A549 (cell line): ENCODE measurements around the gene EPN2. TPM values are rescaled to one million over a fixed set of nuclear protein-coding genes. Genes with fewer than 3 reads are reported as not detected.

Experiments
- ATAC-seq, 2 experiments: fragments of 200-7000 bp in 1 of 2; fragments of >200 bp in 1 of 2; cut with Nextera tagmentation in 1 of 2; cut with Tn5 transposase in 1 of 2; 3 replicates each; pipeline versions ENCODE4 v1.8.0 to v1.9.1; 2018 to 2020; ENCODE audit warnings: mild to moderate bottlenecking in 1 of 2, moderate library complexity in 1 of 2
- CTCF ChIA-PET: fragments of 300-600 bp; sonication (Branson Sonifier 250); formaldehyde crosslinking; extraction: SDS; loops from one replicate; lab custom pipeline; 2021; ENCODE audit warnings: antibody characterized with exemption, inconsistent platforms; lab: Yijun Ruan, JAX
- POLR2A ChIA-PET: fragments of 350-600 bp; formaldehyde crosslinking; extraction: SDS; loops from one replicate; lab custom pipeline; 2021; ENCODE audit warnings: antibody characterized with exemption, inconsistent platforms; lab: Yijun Ruan, JAX
- DNase-seq, 2 experiments: peaks; one replicate each; pipeline versions ENCODE4 v3.0.0 to v3.0.0-alpha.2; 2011 to 2016; ENCODE audit warnings: low read depth in 1 of 2, low spot score in 1 of 2
- FAIRE-seq: peaks from 2 replicates; lab custom pipeline; 2011; peaks lifted over from hg19 to GRCh38; lab: Jason Lieb, UNC
- H3K27ac ChIP-seq, 2 experiments: fragments of >200 bp; sonication (Bioruptor Twin); formaldehyde crosslinking; 3 replicates each; pipeline ENCODE4 v1.5.1; 2016 to 2017
- H3K4me1 ChIP-seq: fragments of >200 bp; sonication (Bioruptor Twin); formaldehyde crosslinking; 3 replicates; pipeline ENCODE4 v1.6.1; 2016
- H3K4me2 ChIP-seq: fragments of >200 bp; sonication (Bioruptor Twin); formaldehyde crosslinking; 3 replicates; pipeline ENCODE4 v1.6.1; 2016
- H3K4me3 ChIP-seq: fragments of >200 bp; sonication (Bioruptor Twin); formaldehyde crosslinking; 3 replicates; pipeline ENCODE4 v1.5.1; 2016
- H3K9me3 ChIP-seq: fragments of >200 bp; sonication (Bioruptor Twin); formaldehyde crosslinking; 3 replicates; pipeline ENCODE4 v1.6.1; 2016
- BHLHE40 ChIP-seq: IDR thresholded peaks from 2 replicates; pipeline ENCODE4 v1.6.1; 2012; ENCODE audit warnings: low read depth, low read length, inconsistent platforms
- CBX2 ChIP-seq: fragments of 200-600 bp; sonication (generic); IDR thresholded peaks from 2 replicates; pipeline ENCODE4 v1.6.1; 2016; ENCODE audit warnings: low read depth, mild to moderate bottlenecking, borderline replicate concordance
- CBX8 ChIP-seq: fragments of 200-600 bp; sonication (generic); IDR thresholded peaks from 2 replicates; pipeline ENCODE4 v1.6.1; 2016
- EHMT2 ChIP-seq: fragments of 200-600 bp; sonication (generic); IDR thresholded peaks from 2 replicates; pipeline ENCODE4 v1.6.1; 2016; ENCODE audit warnings: antibody characterized with exemption, low read depth, mild to moderate bottlenecking, moderate library complexity
- EP300 ChIP-seq, 2 experiments: fragments of >200 bp; sonication (Bioruptor Twin); formaldehyde crosslinking; IDR thresholded peaks; 2 replicates in 1 of 2; 3 replicates in 1 of 2; pipeline ENCODE4 v1.6.1; 2016 to 2017
- ESRRA ChIP-seq: fragments of 150-350 bp; IDR thresholded peaks from 2 replicates; pipeline ENCODE4 v1.6.1; 2014; ENCODE audit warnings: mild to moderate bottlenecking, low read length, borderline replicate concordance
- FOSB ChIP-seq: fragments of 250-450 bp; sonication (Bioruptor Pico); IDR thresholded peaks from 2 replicates; pipeline ENCODE4 v1.5.0; 2020; ENCODE audit warnings: mild to moderate bottlenecking, moderate library complexity
- FOSL2 ChIP-seq, 2 experiments: fragments of 450-650 bp in 1 of 2; fragments of >200 bp in 1 of 2; sonication (Bioruptor Twin) in 1 of 2; formaldehyde crosslinking; IDR thresholded peaks; 2 replicates each; pipeline versions ENCODE4 v1.5.0 to v1.6.1; 2016 to 2020; ENCODE audit warnings: mild to moderate bottlenecking in 1 of 2, moderate library complexity in 1 of 2
- FOXS1 ChIP-seq: fragments of 250-450 bp; sonication (Bioruptor Pico); IDR thresholded peaks from 2 replicates; pipeline ENCODE4 v1.5.0; 2020; ENCODE audit warnings: mild to moderate bottlenecking, moderate library complexity
- GATA3 ChIP-seq: IDR thresholded peaks from 2 replicates; pipeline ENCODE4 v1.6.1; 2012; ENCODE audit warnings: borderline replicate concordance
- HOXA7 ChIP-seq: fragments of 250-450 bp; sonication (Bioruptor Pico); IDR thresholded peaks from 2 replicates; pipeline ENCODE4 v1.5.0; 2020; ENCODE audit warnings: mild to moderate bottlenecking, moderate library complexity
- JUN ChIP-seq, 2 experiments: fragments of >200 bp; sonication (Bioruptor Twin); formaldehyde crosslinking; IDR thresholded peaks; 2 replicates in 1 of 2; 3 replicates in 1 of 2; pipeline ENCODE4 v1.6.1; 2016 to 2017
- KDM5A ChIP-seq: fragments of 200-600 bp; sonication (generic); IDR thresholded peaks from 2 replicates; pipeline ENCODE4 v1.6.1; 2016; ENCODE audit warnings: antibody characterized with exemption, mild to moderate bottlenecking
- MAFK ChIP-seq: fragments of 450-650 bp; IDR thresholded peaks from 2 replicates; pipeline ENCODE4 v1.6.1; 2014; ENCODE audit not compliant: partially characterized antibody
- MAZ ChIP-seq: fragments of 150-350 bp; IDR thresholded peaks from 2 replicates; pipeline ENCODE4 v1.6.1; 2014; ENCODE audit warnings: antibody characterized with exemption, low read depth, low read length, borderline replicate concordance
- MYC ChIP-seq: IDR thresholded peaks from 2 replicates; pipeline ENCODE4 v1.6.1; 2012; ENCODE audit warnings: mild to moderate bottlenecking, inconsistent platforms, low read length, improper control_type of control experiment, borderline replicate concordance
- NFE2L2 ChIP-seq: fragments of 150-350 bp; conservative IDR thresholded peaks from 2 replicates; pipeline ENCODE4 v1.6.1; 2014; ENCODE audit warnings: low read length
- NPAS2 ChIP-seq: fragments of 250-450 bp; sonication (Bioruptor Pico); IDR thresholded peaks from 2 replicates; pipeline ENCODE4 v1.8.0; 2022; ENCODE audit warnings: mild to moderate bottlenecking, moderate library complexity, borderline replicate concordance
- POLR2A ChIP-seq: IDR thresholded peaks from 2 replicates; pipeline ENCODE4 v1.6.1; 2012; ENCODE audit warnings: mild to moderate bottlenecking, low read length
- POLR2AphosphoS2 ChIP-seq: conservative IDR thresholded peaks from 2 replicates; pipeline ENCODE4 v1.6.1; 2012; ENCODE audit warnings: low read length, improper control_type of control experiment, inconsistent platforms
- RARB ChIP-seq: fragments of 250-450 bp; sonication (Bioruptor Pico); IDR thresholded peaks from 2 replicates; pipeline ENCODE4 v1.8.0; 2021; ENCODE audit warnings: mild to moderate bottlenecking, moderate library complexity
- RFX5 ChIP-seq: fragments of 450-650 bp; IDR thresholded peaks from 2 replicates; pipeline ENCODE4 v1.7.1; 2014; ENCODE audit warnings: antibody characterized with exemption, mild to moderate bottlenecking, moderate library complexity
- RNF2 ChIP-seq: fragments of 200-600 bp; sonication (generic); IDR thresholded peaks from 2 replicates; pipeline ENCODE4 v1.6.1; 2016; ENCODE audit warnings: low read depth, mild to moderate bottlenecking, antibody characterized with exemption, moderate library complexity, borderline replicate concordance
- SMC3 ChIP-seq: fragments of >200 bp; sonication (Bioruptor Twin); formaldehyde crosslinking; IDR thresholded peaks from 3 replicates; pipeline ENCODE4 v1.6.1; 2018; ENCODE audit warnings: inconsistent platforms
- TFCP2L1 ChIP-seq: fragments of 250-450 bp; sonication (Bioruptor Pico); IDR thresholded peaks from 2 replicates; pipeline ENCODE4 v1.5.0; 2021; ENCODE audit warnings: mild to moderate bottlenecking
- TP53 ChIP-seq: fragments of 250-450 bp; sonication (Bioruptor Pico); IDR thresholded peaks from 2 replicates; pipeline ENCODE4 v1.5.0; 2021; ENCODE audit warnings: mild to moderate bottlenecking, moderate library complexity
- ZSCAN20 ChIP-seq: fragments of 250-450 bp; sonication (Bioruptor Pico); IDR thresholded peaks from 2 replicates; pipeline ENCODE4 v1.8.0; 2022; ENCODE audit warnings: mild to moderate bottlenecking, moderate library complexity
- WGBS: methylation state at CpG from one replicate; pipeline ENCODE4 v1.1.6; 2017; ENCODE audit errors: missing lambda C conversion rate; 5-methylcytosine and 5-hydroxymethylcytosine counted together
- polyA plus RNA-seq, 4 experiments: library from polyadenylated mRNA; depleted of rRNA in 3 of 4; stranded (reverse); fragments of >200 nt; fragmentation: RNase III in 1 of 4; extraction: RNeasy Plus Mini Kit Qiagen cat#74134 plus additional on column Dnase treatment in 1 of 4; gene quantifications; 2 replicates in 3 of 4; 3 replicates in 1 of 4; pipeline ENCODE4 v1.2.3, GENCODE V29; 2011 to 2017
- TF ChIP-seq, protein P1 (sequence below): fragments of 450-650 bp; IDR thresholded peaks from 2 replicates; pipeline ENCODE4 v1.6.1; 2014; ENCODE audit warnings: antibody characterized with exemption
- TF ChIP-seq, protein P2 (sequence below): fragments of >200 bp; sonication (Bioruptor Twin); formaldehyde crosslinking; IDR thresholded peaks from 3 replicates; pipeline ENCODE4 v1.6.1; 2016
- TF ChIP-seq, protein P3 (sequence below): fragments of >200 bp; sonication (Bioruptor Twin); formaldehyde crosslinking; IDR thresholded peaks from 2 replicates; pipeline ENCODE4 v1.6.1; 2016
- TF ChIP-seq, protein P4 (sequence below): IDR thresholded peaks from 2 replicates; pipeline ENCODE4 v1.6.1; 2012

Gene EPN2
- polyA plus RNA-seq, 2 of the 4 experiments (the other 2 are of a cell fraction), result 32.1 to 33.8 TPM

DNA sequence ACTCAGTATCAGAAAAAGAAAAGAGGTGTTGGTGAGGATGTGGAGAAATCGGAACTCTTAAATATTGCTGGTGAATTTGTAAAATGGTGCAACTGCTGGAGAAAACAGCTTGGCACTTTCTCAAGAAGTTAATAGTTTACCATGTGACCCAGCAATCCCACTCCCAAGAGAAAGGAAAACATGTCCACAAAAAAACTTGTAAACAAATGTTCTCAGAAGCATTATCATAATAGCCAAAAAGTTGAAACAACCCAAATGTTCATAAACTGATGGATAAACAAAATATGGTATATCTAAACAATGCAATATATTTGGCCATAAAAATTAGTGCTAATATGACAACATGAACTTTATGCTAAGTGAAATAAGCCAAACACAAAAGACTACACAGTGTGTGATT, 138.6 kb downstream of the EPN2 start:
- H3K27ac ChIP-seq, result no peak overlapping the region

DNA sequence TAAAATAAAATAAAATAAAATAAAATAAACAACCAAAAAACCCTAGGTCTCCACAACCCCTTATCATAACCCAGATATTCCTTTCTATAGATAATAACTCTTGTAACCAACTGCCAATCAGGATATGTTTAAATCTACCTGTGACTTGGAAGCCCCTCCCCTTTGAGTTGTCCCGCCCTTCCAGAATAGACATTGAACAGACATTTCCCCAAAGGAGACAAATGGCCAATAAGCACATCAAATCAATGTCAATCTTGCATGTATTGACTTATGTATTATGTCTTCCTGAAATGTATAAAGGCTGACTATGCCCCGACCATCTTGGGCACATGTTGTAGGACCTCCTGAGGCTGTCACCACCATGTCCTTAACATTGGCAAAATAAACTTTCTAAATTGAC, 139.6 kb downstream of the EPN2 start:
- no peak for ATAC-seq
- ChIA-PET POLR2A (interaction anchor here (0.9 to 2.2 kb wide), 13 partner anchors 7 to 389 kb away, joined by 3 to 45 read pairs (median 7); partner anchors contain the start of genes B9D1 and MFAP4), CTCF (interaction anchor here (1.8 to 12.3 kb wide), 3 partner anchors 12 to 390 kb away, joined by 12 to 148 read pairs (median 59); partner anchors contain the start of gene B9D1)
- H3K4me2 ChIP-seq, result peak overlapping the region; percentile 90
- H3K9me3 ChIP-seq, result no peaks in the 10 kb centered on the region
- no peak for DNase-seq
- H3K4me1 ChIP-seq, result peaks cover 16% of the 10 kb centered on the region
- peak overlapping the region; percentile 65 for H3K4me3 ChIP-seq
- WGBS, result 0% methylated on average over 2 of the region's 2 CpGs
- FAIRE-seq, result no peak
- H3K27ac ChIP-seq, result peak overlapping the region; percentile 90 to 91
- no peak for TF ChIP-seq TFCP2L1
- TF ChIP-seq KDM5A, result no peak

More for the DNA sequence above, 138.6 kb downstream of the EPN2 start:
- Histone ChIP-seq H3K4me3 (no peak overlapping the region), H3K4me1 (peaks cover 16% of the 10 kb centered on the region), H3K4me2 (no peak overlapping the region), H3K9me3 (no peaks in the 10 kb centered on the region)
- TF ChIP-seq FOXS1 (CRISPR knock-in tag) (no peak), RNF2 (no peak), BHLHE40 (no peak), NFE2L2 (no peak), FOSL2 (IDR thresholded peaks at IDR 0.05) (no peak), FOSL2 (CRISPR knock-in tag; IDR thresholded peaks at IDR 0.05) (no peak), FOSB (CRISPR knock-in tag) (no peak), CBX8 (no peak), NPAS2 (CRISPR knock-in tag) (no peak), GATA3 (no peak), SMC3 (no peak), MYC (no peak), RFX5 (no peak), POLR2A (no peak), ESRRA (no peak), EHMT2 (no peak), MAFK (no peak)
- TF ChIP-seq, protein P1, sequence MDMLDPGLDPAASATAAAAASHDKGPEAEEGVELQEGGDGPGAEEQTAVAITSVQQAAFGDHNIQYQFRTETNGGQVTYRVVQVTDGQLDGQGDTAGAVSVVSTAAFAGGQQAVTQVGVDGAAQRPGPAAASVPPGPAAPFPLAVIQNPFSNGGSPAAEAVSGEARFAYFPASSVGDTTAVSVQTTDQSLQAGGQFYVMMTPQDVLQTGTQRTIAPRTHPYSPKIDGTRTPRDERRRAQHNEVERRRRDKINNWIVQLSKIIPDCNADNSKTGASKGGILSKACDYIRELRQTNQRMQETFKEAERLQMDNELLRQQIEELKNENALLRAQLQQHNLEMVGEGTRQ, result no peak
- TF ChIP-seq, protein P2, sequence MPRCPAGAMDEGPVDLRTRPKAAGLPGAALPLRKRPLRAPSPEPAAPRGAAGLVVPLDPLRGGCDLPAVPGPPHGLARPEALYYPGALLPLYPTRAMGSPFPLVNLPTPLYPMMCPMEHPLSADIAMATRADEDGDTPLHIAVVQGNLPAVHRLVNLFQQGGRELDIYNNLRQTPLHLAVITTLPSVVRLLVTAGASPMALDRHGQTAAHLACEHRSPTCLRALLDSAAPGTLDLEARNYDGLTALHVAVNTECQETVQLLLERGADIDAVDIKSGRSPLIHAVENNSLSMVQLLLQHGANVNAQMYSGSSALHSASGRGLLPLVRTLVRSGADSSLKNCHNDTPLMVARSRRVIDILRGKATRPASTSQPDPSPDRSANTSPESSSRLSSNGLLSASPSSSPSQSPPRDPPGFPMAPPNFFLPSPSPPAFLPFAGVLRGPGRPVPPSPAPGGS, result no peak
- TF ChIP-seq, protein P3, sequence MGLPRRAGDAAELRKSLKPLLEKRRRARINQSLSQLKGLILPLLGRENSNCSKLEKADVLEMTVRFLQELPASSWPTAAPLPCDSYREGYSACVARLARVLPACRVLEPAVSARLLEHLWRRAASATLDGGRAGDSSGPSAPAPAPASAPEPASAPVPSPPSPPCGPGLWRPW, result no peak
- CTCF ChIA-PET, result interaction anchor here (1.1 to 12.3 kb wide), 3 partner anchors 10 to 71 kb away, joined by 3 to 148 read pairs (median 20); partner anchors contain the start of gene B9D1
- DNase-seq (no peak), ATAC-seq (no peak), FAIRE-seq (peak; percentile 39)
- POLR2A ChIA-PET, result no interaction called here
- 90% methylated on average over 1 of the region's 1 CpG for WGBS

DNA sequence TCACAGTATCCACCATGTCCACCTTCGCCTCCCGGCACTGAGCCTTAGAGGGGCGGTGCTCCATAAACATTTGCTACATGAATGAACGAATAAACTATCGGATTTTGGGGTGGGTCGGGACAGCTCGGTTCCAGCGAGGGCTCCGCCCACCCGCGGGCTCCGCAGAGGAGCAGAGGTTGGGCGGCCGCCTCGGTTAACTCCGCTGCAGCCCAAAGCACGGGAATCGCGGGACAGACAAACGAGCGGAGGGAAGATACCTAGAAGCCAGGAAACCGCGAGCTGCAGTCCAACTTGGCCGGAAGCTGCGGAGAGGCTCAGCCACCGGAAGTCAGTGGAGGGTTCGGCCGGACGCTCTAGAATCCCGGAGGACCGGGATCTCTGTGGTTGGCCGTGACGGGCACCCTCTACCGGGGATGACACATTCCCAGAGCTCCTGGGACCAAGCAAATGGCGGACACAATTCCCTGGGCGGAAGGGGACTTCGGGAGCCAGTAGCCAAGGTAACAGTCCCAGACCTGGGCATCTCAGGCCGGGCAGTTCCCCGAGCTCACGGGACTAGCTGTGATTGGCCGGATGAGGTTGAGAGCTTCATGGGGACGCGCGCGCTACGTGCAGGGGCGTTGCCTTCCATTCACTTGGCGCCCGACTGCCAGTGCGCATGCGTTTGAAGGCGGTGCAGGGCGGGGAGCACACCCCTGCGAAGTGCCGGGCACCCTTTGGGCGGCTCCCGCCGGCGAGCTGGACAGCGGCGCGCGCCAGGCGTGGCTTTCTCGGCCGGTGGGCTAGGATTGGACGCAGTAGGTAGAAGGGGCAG, 140.6 kb downstream of the EPN2 start:
- peak overlapping the region; percentile 80 for H3K4me3 ChIP-seq
- peak overlapping the region; percentile 90 for H3K4me2 ChIP-seq
- ATAC-seq (peak; percentile 90 to 95), DNase-seq (peak; percentile 100), FAIRE-seq (peak; percentile 97)
- WGBS, result under 1% methylated on average over 44 of the region's 67 CpGs
- H3K27ac ChIP-seq, result peak overlapping the region; percentile 91 to 92
- no peaks in the 10 kb centered on the region for H3K9me3 ChIP-seq
- ChIA-PET CTCF (interaction anchor here (0.5 to 12.3 kb wide), 13 partner anchors 9 to 1694 kb away, joined by 3 to 148 read pairs (median 3); partner anchors contain the start of gene B9D1), POLR2A (interaction anchor here (0.6 to 2.2 kb wide), 29 partner anchors 8 to 490 kb away, joined by 3 to 45 read pairs (median 4); partner anchors contain the start of genes ALDH3A1, ALDH3A2, B9D1 and MFAP4)
- peaks cover 16% of the 10 kb centered on the region for H3K4me1 ChIP-seq
- TF ChIP-seq MAZ (no peak), HOXA7 (CRISPR knock-in tag) (no peak), POLR2A (peak; percentile 52; the same call in 1 of the 2 replicates), NPAS2 (CRISPR knock-in tag) (no peak), MYC (peak; percentile 60), FOXS1 (CRISPR knock-in tag) (0 out of 2 replicates have a peak, but pooled peaks have one; percentile 15), RARB (no peak), TP53 (CRISPR knock-in tag) (no peak), FOSL2 (IDR thresholded peaks at IDR 0.05) (no peak), FOSL2 (CRISPR knock-in tag; IDR thresholded peaks at IDR 0.05) (peak; percentile 76), ZSCAN20 (CRISPR knock-in tag) (no peak), JUN (IDR thresholded peaks at IDR 0.05) (peak; percentile 88 to 89; a peak in 4 of 5 replicates), POLR2AphosphoS2 (no peak), EP300 (IDR thresholded peaks at IDR 0.05) (no peak), CBX2 (no peak)
- TF ChIP-seq, protein P4, sequence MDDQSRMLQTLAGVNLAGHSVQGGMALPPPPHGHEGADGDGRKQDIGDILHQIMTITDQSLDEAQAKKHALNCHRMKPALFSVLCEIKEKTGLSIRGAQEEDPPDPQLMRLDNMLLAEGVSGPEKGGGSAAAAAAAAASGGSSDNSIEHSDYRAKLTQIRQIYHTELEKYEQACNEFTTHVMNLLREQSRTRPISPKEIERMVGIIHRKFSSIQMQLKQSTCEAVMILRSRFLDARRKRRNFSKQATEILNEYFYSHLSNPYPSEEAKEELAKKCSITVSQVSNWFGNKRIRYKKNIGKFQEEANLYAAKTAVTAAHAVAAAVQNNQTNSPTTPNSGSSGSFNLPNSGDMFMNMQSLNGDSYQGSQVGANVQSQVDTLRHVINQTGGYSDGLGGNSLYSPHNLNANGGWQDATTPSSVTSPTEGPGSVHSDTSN, result peak; percentile 61; the same call in 1 of the 2 replicates
